Measurements from ENCODE around the gene SYNE2.

DNA sequence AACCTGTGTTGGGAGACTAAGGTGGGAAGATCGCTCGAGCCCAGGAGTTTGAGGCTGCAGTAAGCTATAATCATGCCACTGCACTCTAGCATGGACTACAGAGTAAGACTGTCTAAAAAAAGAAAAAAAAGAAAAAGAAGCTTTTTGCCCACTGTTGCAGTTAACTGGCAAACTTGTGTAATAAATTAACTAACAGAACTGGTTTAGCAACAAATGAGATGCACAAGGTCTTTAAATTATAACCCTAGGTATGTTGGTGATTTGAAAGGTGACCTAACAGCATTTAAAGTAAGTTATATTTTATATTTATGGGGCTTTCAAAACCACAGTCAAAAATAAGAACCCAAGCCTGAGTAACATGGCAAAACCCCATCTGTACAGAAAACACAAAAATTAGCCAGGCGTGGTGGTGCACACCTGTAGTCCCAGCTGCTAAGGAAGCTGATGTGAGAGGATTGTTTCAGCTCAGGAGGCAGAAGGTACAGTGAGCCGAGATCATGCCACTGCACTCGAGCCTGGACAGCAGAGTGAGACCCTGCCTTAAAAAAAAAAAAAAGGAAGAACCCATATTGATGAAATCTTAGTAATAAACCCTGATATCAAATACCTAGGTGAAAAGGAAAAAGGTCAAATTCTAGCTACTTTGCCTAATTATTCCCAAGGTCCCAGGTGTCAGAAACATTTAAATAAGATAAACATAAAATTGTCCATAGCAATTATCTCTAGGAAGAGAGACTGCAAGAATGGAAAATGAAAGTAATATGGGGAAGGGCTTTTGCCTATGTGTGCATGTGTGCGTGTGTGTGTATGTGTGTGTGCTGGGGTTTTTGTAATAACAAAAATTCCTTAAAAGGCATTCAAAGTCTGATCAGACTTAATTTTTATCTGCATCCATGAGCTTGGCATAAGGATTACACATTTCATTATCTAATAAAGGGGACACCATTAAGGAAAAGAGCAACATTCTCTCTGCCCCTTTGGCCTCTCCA, 15.4 kb downstream of the SYNE2 start:
- TF ChIP-seq, protein P1, sequence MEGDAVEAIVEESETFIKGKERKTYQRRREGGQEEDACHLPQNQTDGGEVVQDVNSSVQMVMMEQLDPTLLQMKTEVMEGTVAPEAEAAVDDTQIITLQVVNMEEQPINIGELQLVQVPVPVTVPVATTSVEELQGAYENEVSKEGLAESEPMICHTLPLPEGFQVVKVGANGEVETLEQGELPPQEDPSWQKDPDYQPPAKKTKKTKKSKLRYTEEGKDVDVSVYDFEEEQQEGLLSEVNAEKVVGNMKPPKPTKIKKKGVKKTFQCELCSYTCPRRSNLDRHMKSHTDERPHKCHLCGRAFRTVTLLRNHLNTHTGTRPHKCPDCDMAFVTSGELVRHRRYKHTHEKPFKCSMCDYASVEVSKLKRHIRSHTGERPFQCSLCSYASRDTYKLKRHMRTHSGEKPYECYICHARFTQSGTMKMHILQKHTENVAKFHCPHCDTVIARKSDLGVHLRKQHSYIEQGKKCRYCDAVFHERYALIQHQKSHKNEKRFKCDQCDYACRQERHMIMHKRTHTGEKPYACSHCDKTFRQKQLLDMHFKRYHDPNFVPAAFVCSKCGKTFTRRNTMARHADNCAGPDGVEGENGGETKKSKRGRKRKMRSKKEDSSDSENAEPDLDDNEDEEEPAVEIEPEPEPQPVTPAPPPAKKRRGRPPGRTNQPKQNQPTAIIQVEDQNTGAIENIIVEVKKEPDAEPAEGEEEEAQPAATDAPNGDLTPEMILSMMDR (IDR thresholded peaks at IDR 0.05): no peak
- TF ChIP-seq POLR2A (IDR thresholded peaks at IDR 0.05) (no peak), EP300 (IDR thresholded peaks at IDR 0.05) (no peak)
